HG02840 (cell line): ENCODE data around the gene PPP1R2B.
"Not testable (repeated sequence)": the region's sequence is repeated elsewhere in the genome, so short reads cannot be mapped to it uniquely, and the experiment has no call there.

ENCODE experiments used
- ATAC-seq: cut with Tn5 transposase; IDR thresholded peaks from one replicate; pipeline ENCODE4 v1.9.1; 2021; ENCODE audit warnings: mild to moderate bottlenecking, moderate library complexity, moderate number of reproducible peaks; ENCODE audit not compliant: unreplicated experiment, low FRiP score

The PPP1R2B gene

DNA sequence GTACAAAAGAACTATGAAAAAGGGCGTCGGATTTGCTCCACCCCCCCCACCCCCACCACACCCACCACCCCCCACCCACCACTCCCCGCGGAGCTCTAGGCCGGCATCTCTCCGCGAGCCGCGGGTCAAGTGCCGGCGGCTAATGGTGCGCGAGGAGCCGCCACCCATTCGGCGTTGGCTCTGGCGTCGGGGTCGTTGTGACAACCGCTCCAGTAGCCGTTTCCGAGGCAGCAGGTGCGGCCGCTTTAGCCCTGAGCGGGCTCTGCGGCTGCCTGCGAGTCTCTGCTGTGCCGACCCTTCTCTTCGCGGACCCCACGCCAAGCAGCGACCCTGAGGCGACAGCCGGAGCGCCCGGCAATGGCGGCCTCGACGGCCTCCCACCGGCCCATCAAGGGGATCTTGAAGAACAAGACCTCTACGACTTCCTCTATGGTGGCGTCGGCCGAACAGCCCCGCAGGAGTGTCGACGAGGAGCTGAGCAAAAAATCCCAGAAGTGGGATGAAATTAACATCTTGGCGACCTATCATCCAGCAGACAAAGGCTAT lies at the start of gene PPP1R2B:
Gene PPP1R2B, plus strand, starts transcription at position 90 of the 546 bp plus-strand sequence. Its CDS starts 268 bp downstream, at position 358.
- no peak for ATAC-seq

DNA sequence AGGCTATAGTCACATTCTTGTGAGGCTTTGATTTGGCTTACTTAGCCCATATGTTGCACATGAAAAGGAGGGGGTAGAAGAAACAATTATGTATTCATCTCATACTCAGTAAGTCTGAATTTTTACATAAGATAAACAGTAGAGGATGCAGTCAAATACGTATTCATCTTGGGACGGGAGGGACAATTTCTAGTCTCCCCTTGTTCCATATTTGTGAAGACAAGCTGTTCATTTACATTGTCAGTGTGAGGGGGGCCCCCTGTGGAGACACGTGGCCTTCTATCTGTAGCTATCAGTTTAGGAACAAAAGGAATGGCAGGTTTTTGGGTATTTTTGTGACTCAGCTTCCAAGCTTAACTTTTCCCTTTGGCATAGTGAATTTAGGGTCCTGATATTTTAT lies 49.2 kb upstream of the PPP1R2B start:
- no peak for ATAC-seq

DNA sequence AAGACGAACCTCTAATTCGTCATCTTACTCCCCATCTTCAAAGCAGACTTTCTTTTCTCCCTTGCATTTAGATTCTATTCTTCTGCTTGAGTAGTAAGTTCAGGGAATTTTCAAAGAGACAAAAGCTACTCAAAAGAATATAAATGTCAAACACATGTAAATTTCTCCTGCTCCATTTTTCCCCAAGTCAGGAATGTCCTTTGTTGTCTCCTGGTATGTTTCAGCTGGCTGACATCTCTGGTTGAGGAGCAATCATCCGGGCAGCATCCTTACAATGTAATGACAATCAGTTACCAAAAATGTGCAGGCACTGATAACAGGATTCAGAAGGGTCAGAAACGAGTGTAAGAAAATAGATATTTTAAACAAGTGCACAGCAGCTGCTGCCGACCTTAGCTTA lies 47.6 kb upstream of the PPP1R2B start:
- ATAC-seq = no peak

DNA sequence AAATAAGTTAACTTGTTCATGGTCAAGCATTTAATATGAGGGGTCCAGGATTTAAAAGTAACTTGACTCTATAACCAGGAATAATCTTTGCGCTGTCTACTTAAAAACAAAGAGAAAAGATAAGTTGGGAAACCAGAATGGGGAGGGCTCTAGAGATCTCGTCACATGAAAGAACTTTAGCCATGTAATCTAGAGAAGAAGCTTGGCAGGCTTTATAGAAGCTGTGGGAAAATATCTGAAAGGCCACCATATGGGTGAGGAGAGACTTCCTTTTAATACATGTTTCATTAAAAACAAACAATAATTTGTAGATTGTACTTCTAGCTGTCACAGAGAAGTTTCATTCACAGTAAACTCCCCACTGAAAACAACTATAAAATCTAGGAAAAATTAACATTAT lies 46.7 kb upstream of the PPP1R2B start:
- ATAC-seq = no peak

DNA sequence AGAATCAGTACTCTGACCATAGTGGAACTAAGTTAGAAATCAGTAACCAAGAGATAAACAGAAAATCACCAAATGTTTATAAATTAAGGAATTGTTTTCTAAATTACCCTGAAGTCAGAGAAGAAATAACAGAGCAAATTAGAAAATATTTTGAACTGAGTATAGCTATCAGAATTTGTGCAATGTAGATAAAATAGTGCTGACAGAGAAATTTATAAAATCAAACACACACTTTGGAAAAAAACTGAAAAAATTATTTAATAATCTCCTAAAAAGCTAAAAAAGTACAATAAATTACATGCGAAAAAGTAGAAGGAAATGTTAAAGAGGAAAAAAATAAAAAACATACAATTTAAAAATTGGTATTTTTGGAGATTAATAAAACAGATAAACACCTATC lies 37.1 kb upstream of the PPP1R2B start:
- ATAC-seq = no peak

DNA sequence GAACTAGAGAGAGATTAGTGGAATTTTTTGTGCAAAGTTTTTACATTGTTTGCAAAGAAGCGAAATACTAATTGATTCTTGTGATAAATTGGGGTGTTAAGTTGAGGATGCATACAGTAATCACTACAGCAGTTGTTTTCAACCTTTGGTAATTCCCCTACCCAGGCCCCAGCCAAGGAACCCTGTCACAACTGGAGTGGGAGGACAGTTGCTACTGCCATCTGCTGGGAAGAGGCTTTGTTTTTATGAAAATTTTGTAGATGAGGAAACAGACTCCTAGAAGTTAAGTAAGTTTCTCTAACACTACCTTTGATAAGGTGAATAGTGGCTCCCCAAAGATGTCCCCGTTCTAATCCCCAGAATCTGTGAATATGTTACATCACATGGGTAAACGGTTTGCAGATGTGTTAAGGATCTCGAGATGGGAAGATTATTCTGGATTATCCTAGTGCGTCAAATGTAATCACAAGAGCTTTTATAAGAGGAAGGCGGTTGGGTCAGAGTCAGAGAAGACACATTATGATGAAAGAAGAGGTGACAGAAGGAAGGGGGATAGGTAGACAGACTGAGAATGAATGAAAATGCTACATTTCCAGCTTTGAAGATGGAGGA lies 34.0 kb upstream of the PPP1R2B start:
- no peak for ATAC-seq

DNA sequence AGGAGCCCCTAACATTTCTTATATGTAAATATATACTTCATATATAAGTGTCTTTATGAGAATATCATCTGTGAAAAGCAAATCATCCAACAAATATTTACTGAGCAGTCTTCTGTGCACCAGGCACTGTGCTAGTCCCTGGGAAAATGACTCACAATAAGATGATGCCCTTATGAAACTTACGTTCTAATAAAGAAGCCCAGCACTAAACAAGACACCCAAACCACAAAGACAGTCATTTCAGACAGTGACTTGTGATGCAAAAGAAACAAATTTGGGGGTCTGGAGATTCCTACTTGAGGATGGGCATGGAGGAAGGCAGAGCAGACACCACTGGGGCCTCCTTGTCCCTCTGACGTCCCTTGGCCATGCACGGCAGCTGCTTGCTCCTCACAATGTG lies 30.6 kb upstream of the PPP1R2B start:
- no peak for ATAC-seq

DNA sequence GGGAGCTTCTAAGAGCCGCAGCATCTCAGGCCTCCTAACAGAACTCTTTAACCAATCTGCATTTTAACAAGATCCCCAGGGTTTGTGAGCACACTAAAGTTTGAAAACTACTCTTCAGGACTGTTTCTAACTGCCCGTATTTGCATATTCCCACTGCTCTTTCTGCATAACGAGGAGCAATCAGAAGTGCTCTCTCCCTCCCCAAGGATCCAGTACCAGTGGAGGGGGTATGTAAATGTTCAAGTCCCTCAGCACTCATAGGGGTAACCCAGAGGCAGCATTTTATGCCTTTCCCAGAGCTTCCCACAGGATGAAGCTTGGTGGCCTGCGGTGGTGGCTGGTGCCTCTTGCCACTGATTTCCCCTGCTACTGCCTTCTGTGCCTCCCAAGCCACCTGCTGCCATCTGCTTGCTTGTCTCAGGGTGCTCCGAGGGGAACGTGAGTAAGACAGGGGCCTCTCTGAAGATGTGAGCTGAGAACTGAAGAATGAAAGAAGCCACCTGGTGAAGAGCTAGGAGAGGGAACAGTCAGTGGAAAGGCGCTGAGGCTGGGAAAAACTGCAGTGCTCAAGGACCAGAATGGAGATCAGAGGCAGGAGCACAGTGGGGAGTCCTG lies 30.0 kb upstream of the PPP1R2B start:
- no peak for ATAC-seq

DNA sequence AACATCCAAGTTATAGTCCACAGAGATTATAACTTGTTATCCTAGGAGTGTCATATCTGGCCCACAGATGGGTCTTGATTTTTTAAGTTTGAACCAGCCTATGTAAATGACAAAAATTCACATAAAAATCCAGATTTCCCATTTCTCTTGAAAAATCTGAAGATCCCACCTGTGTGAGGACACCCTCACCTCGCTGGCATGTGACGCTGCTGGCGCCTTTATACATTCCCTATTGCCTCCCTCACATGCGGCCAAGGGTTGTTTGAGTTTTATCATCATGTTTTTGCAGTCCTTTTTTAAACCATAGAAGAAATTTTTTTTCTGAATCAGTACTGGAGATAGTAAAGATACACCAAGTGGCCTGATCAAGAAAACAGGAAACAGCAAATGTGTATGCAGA lies 25.9 kb upstream of the PPP1R2B start:
- no peak for ATAC-seq

DNA sequence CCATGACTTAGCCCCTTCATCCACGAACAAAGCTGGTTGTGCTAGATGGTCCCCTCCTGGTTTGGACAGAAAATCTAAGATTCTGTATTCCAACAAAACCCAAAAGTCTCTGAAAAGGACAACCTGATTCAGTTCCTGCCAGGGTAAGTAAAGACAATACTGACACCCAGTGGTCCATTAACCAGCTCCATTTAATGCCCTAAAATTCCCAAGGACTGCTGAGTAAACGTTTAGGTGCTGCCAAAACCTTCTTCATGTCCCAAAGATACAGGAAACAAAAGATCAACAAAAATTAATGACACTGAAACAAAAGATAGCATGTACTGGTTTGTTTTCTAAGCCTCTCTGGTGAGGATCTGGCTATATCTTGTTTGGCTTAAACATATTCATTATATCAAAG lies 25.3 kb upstream of the PPP1R2B start:
- ATAC-seq = no peak

DNA sequence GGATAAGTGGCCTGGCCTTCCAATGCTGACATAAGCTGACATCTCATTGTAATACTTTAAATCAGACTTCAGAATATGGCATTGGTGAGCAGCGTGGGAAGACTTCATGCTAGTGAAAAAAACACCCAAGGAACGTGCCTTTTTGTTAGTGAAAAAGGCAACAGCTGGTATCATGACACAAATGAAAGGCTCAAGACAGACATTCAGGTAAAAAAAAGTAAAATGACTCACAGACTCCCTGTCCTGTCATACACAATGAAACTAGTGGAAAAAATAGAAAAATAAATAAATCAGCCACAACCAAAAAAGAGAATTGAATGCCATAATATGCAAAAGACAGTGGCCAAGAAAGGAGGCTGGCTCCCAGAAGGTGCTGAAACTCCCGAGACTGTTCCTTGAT lies 24.4 kb upstream of the PPP1R2B start:
- peak; percentile 20 for ATAC-seq

DNA sequence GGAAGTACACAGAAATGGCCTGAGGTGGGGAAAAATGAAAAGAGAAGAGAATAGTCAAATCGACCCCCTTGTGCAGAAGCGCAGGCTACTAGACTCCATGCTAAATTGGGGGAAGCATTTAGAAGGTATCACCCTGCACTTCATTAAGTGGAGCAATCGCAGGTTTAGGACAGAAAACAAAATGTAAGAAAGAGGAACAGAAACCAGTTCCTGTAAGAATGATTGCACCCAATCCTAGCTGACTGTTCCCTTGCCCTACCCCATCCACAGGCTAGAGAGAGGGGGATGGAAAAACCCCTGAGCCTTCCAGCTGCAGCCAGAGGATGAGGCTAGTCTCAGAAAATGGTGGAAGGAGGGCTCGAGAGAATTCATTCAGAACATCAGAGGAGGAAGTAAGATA lies 23.9 kb upstream of the PPP1R2B start:
- peak; percentile 66 for ATAC-seq

DNA sequence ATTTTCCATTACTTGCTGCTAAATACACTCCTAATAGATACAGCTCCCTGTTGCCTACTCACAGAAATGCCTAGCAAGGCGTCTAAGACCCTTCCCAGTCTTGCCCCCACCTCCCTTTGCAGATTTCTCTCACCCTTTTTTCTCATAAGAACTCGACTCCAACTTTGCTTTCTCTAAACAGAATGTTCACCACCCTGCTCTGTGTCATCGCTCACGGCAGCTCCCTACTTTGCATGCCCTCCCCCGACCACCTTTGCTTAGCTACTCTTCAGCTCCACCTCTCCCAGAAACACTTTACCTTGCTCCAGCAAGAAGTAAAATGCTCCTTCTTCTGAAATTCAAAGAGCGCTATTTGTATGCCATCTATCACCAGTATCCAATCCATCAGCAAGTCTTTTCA lies 15.2 kb upstream of the PPP1R2B start:
- no peak for ATAC-seq

DNA sequence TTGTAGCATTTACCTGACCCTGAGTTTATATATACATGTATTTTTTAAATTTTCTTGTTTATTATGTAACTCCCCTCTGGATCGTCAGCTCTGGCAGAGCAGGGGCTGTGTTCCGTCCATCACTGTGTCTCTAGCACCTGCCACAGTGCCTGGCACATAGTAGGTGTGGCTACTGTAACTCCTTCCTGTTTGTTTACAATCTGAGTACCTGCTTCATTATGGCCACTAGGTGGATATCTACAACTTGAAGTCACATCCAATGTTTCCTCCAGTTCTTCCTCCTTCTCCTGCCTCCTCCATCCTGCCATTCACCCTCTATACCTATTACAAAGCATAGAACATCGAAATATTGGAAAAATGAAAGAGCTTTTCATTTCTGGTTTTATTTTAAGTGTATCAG lies 14.2 kb upstream of the PPP1R2B start:
- no peak for ATAC-seq

DNA sequence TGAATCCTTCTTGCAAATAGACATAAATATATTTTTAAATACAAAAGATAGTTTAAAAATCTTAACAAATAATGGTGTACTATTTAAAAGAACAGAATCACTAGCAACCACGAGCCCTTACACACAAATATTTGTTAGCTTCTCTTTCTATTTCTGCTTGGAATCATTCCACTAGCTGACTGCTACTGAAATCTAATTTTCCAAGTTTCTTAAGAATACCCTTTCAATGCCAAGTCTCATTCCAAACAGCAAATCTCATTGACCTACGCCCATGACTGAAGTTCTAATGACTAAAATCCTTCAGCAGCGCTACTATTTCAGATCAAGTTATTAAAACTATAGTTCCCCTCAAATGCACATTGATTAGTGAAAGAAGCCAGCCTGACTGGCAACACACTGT lies 13.2 kb upstream of the PPP1R2B start:
- ATAC-seq = no peak

DNA sequence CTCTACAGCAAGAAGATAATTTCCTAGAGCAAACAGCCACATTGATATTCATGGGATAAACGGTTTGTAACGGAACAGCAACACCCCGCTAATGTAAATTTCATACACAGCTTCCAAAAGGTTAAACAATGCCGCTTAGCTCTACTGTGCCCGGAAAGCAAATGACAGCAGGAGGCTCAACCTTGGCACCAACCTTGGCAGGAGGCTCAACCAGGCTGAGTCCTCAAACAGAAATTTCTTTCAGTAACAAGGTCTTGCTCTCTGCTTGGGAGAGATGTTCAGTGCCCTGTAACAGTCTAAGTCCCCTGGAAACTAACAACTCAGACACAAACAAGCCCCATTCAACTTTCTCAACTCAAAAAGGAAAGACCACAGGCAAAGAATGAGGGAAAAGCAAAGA lies 11.1 kb upstream of the PPP1R2B start:
- no peak for ATAC-seq

DNA sequence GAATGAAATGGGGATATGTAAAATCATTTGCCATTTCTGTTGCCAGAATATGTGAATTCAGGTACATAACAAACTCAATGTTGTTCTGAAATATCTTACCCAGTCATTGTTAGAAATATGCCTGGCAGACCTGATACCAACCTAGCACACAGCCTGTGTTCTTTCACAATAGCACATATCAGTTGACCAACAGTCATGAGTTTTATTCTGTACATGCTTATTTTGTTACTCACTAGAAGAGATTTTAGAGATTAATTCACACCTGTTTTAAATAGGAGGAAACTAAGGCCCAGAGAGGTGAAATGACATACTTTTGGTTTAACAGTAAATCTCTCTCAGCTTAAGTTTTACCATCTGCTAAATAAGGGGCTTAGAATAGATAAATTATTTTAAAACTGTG lies 8.4 kb upstream of the PPP1R2B start:
- no peak for ATAC-seq

DNA sequence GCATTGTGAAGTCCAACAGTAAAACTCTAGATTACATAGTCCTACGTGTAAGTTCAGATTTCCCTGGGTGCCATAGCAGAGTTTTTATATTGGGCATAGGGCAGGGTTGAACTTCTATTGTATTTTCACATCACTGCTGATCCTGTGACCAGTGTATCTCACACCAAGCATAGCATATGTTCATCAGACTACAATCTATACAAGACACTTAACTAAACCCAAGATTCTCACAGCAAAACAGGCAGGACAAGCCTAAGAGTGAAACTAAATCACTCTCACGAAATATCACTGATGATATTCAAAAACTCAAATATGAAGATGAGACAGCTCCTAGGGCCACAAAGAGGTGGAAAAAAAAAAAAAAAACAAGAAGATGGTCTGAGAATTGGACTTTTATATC lies 3.2 kb upstream of the PPP1R2B start:
- no peak for ATAC-seq

DNA sequence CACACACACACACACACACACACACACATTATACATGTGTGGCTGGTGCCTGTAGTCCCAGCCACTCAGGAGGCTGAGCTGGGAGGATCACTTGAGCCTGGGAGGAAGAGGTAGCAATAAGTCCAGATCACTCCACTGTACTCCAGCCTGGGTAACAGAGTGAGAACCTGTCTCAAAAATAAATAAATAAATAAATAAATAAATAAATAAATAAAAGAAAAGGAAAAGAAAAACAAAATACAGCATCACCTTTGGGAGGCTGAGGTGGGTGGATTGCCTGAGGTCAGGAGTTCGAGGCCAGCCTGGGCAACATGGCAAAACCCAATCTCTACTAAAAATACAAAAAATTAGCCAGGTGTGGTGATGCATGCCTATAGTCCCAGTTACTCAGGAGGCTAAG lies 1.6 kb upstream of the PPP1R2B start:
- not testable (repeated sequence) for ATAC-seq

DNA sequence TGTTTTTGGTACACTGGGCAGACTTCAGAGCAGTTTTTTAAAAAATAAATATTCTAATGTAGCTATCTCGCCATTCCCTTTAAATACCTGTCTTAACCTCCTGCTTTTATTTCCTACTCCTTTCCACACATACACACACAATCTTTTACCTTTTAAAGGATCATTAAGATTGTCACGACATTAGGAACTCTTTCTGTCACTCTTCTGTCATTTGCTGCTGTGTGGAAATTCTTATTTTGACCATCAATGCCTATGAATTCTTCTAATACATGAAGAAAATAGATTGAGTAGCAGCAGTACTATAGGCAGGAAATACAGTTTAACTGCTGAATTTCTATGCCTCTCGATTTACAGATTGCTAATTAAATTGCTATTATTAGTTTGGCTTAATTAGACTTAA lies 1.8 kb downstream of the PPP1R2B start:
- ATAC-seq = no peak

DNA sequence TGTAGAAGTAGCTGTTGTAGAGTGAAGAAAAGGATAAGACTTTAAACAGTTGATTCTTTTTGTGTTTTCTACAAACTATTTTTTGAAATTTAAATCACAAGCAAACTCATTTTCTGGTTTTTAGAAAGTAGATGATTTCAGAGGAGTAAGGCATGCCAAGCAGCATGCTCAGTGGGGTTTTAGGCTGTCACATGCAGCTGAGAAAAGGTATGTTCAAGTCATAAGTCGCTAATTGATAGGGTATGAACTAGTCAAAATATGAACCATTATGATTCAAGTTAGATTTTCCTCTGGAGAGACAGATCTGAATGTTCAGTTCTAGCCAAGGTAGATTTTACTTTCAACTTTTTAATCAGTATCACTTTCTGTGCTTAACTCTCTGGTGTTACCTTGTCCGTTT lies 3.0 kb downstream of the PPP1R2B start:
- not testable (repeated sequence) for ATAC-seq

DNA sequence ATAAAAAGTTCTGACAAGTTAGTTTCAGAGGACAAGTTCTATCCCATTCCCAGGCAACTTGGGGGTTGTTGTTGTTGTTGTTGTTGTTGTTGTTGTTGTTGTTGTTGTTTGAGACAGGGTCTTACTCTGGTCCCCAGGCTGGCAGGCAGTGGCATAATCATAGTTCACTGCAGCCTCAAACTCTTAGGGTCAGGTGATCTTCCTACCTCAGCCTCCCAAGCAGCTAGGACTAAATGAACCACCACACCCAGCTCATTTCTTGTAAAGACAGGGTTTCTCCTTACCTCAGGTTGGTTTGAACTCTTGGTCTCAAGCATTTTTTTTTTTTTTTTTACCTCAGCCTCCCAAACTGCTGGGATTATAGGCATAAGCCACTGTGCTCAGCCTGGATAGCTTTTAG lies 15.3 kb downstream of the PPP1R2B start:
- no peak for ATAC-seq
